Activated CD4-positive, alpha-beta T cell treated with anti-CD3 and anti-CD28 coated beads, Interleukin-2, amount 50 U/mL, for 48 hours (primary cell): ENCODE measurements around the gene AGAP1.
"Not testable (repeated sequence)": the region's sequence is repeated elsewhere in the genome, so short reads cannot be mapped to it uniquely, and the experiment has no call there.

Source experiments
- DNase-seq, 2 experiments: peaks; one replicate each; pipeline ENCODE4 v3.0.0-alpha.2; 2020

The AGAP1 gene

DNA sequence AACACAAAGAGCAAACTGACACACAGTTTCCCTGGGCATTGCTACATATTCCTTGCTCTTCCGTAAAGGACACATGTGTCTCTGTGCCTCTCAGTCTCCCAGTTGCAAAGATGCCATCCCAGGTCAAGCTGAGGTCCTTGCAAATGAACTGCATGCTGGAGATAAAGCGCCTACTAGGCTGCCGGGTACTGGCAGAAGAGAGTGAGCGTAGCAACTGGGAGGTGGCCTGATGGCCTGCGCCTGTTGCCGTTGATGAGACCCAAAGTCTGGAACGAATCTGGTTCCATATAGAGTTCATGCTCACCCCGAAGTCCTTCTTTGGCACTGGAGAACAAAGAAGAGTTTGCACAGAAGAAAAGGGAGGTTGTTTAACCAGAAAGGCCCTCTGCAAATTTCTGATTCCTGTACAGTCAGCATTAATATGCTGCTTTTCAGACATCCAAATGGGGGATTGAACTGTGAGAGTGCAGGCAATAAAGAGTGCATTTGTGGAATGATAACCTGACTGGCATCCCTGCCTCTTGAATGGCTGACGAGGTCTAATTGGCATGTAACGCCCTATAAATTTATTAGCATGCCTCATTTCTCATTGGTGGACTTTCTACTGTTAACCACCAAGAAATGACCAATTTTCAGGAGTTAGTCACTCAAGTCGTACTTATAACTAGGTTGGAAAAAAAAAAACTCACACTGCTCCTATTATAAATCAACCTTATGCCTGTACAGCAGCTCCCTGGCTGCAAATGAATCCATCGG is 595.6 kb downstream of the AGAP1 start:
- DNase-seq = no peak

DNA sequence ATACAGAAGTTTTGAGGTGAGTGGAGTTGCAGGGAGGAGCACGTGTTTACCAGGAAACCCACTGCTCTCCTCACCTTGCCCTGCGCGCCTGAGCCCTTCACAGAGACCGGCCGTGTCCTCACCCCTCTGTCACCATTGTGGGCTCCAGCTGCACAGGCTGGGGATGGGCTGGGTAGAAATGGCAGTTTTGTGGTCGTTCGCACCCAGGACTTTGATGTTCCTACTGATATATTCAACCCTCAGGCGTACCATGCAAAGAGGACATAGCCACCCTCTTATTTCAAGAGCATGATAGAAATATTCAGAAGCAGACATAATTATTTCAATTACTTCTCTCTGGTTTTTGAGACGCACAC is 596.2 kb downstream of the AGAP1 start:
- DNase-seq = no peak

DNA sequence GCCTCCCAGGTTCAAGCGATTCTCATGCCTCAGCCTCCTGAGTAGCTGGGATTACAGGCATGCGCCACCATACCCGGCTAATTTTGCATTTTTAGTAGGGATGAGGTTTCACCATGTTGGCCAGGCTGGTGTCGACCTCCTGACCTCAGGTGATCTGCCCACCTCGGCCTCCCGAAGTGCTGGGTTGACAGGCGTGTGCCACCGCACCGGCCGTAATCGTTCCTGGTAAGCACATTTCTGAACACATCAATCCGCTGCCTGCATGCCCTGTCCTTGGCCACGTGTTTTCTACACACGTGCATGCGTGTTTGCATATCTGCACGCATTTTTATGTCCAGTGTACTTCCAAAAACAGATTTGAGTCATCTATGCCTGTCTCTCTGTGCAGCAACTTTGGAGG is 597.0 kb downstream of the AGAP1 start:
- DNase-seq = not testable (repeated sequence)

DNA sequence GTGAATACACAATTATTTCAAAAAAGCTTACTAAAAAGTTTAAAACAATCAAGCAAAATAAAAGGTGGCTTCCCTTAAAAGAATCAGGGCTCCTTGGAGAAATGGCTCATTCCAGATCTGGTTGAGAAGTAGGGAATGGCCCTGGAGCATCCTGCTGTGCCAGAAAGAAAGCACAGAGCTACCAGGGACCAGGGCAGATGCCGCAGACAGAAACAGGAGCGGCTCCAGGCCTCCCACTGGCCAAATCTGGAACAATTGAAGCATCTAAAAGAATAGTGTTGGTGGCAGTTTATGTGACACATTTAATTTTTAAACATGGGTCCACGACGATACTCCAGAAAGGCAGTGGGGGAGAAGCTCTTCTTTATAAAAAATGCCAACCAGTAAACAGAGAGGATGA is 598.9 kb downstream of the AGAP1 start:
- no peak for DNase-seq

DNA sequence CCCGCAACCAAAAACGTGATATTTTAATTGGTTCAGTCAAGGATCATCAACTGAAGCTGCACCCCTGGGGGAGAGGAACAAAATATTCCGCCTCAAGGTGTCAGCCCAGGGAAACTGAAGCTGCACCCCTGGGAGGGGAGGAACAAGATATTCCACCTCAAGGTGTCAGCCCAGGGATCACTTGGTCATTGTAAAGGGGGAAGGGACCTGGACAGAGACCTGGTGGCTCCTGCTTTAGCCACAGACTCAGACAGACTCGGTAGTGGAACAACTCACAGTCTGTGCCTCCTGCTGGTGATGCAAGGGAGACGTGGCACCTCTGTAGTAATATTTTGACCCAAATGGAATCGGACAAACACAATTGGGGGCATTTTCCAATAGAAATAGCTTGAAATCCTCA is 599.3 kb downstream of the AGAP1 start:
- DNase-seq = no peak

DNA sequence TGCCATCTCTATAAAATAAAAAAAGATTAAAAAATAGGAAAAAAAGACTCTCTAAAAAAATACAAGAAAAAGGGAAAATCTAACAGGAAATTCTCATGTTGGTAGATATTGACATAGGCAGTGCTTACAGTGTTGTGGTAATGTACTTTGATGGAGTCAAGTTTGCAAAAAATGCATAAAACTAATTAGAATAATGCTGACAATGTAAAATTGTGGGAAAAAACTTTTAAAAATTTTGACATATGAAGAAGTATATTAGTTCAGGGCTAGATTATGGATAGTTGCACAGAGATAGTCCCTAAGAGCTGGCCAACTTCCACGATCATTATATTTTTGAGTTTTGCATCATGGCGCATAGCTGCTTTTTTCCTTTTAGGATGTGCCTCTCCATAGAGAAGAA is 601.7 kb downstream of the AGAP1 start:
- DNase-seq = no peak

DNA sequence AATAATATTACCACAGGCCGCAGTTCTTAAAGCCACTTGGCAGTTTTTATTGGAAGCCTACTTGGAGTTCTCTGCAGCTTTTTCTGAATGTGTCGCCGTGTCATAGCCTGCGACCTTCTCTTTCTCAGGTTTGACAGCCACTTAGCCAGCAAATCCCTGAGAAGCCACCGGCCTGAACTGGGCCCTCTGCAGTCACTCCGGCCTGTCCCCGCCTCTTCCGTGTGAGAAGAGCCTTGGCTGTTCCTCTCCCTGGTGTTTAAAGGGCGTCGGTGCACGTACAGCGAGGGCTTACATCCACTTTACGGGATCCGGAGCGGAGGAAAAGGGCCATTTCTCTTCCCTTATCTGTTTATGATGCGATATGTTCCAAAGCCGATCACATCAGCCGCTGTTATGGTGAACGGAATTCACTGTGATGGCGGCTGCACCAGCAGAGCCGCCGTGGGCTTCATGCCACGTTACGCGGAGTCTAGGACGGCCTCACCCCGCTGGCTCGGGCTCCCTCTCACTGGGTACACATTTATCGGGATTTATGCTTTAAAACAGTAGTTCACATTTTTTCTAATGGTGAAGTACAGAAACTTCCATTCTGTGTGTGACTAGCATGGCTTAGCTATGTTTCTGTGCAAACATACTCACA is 607.6 kb downstream of the AGAP1 start:
- DNase-seq = no peak

DNA sequence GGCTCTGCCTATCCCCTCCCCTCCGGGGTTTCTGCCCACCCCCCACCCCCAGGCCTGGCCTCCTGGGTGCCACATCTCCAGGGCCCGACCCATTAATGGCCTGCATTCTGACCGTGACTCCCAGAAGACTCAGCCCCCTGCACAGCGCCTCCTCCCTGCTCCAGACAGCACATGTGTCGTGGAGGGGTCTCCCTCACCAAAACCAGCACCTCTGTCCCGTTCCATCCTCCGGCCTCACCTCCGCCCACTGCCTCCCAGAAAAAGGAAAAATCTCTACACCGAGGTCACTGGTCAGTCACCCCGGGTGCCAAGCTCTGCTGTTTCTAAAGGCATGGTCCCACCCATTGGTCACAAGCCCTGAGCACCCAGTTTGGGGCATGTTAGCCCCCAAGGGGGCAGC is 609.1 kb downstream of the AGAP1 start:
- no peak for DNase-seq

DNA sequence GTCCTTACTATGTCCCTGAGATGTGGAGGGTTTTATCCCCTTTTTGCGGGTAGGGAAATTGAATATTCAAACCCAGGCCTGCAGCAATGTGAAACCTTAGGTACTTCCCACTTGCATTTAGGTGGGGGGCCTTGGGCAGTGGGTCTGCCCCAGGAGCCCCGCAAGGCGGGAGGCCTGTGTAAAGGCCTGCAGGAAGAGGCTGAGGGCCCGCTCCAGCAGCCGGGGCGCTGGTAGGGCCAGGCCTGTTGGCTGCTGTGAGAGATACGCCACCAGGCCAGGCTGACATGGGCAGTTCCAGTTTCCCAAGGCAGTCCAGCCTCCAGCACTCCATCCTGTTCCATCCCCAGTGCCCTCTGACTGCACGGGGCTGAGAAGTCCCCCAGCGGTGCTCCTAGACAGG is 610.1 kb downstream of the AGAP1 start:
- DNase-seq = no peak

DNA sequence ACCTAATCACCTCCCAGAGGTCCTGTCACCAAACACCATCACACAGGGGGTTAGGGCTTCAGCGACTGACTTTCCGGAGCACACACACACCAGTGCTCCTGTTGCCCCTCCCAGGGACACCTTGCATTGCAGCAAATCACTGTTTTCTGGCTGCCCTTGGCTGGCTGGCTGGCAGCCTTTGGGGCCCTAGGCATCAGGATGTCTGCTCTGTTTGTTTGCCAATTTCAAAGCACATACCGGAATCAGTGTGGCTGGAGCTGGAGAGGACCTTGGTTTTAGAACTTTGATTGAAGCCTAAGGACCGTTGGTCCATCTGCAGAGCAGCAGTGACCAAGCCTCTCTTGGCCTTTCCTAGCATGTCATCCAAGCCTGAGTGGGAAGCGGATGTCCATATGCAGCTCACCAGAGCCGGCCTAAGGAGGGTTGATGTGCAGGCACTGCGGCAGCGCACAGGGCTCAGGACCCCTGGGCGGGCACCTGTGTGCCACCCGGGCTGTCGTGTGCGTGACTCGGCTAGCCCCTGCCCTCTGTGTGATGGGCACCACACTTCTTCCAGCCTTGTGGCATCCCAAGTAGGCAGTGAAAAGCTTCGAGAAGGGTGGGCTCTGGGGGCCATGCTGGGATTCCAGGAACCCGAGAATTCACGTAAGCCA is 612.2 kb downstream of the AGAP1 start:
- no peak for DNase-seq

DNA sequence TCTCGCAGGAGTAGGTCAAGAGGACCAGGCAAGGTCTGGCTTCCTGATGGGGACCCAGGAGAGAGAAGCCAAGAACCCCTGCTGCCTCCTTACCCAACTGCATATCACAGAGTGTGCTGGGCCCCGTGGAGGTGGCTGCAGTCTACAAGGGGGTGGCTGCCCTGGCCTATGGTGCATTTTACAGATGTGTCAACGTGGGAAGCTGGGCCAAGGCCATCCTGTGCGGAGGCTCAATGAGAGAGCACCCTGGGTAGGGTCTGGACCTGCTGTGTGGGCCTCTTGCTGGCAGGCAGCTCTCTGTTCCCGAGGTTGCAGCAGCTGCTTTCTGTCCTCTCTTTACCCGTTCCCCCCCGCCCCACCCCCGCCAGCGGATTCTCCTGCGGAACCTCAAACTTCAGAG is 612.9 kb downstream of the AGAP1 start:
- no peak for DNase-seq

DNA sequence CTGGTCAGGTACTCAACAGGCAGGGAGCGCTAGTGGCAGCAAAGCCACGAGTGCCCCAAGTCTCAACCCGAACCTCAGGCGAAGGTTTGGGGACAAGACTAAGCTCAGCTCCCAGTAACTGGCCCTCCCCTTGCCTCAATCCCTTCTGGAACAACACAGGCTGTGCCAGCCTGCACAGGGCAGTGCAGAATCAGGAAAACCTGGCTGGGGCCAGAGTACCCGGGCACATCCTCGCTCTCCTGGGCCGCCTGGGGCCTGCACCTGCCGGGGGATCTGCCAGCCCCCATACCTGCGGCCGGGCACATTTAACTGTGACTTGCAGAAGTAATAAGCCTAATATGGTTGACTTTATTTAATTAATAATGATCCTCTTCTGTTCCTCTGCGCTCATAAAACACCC is 613.7 kb downstream of the AGAP1 start:
- no peak for DNase-seq

DNA sequence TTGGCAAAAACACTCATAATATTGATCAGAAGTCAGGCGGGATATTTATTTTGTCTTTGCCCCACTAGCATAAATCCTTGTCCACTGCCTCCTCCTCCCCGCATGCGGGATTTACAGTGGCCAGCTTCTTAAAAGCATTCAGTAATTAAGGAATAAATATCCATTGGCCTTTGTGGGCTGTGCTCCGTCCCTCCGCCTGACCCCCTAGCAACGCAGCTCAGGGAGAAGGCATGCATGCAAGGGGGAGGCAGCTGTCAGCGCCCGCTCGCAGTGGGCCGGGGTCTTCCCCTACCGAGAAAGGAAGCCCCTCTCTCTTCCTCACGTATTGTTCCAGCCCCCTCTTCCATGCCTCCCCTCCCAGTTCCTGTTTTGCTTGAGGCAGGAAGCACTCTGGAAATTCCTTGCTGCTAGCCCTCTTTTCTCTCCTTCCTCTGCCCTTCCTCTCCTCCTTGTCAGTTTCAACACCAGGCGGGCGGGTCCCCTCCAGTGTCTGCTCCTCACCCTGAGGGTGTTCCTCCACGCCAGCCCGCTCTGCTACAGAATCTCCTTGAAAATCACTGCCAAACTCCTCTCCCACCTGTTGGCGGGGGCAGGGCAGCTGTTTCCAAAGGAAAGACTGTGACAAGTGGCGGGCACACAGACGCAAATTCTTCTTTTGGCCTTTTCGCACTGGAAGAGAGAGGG is 614.2 kb downstream of the AGAP1 start:
- DNase-seq = no peak

DNA sequence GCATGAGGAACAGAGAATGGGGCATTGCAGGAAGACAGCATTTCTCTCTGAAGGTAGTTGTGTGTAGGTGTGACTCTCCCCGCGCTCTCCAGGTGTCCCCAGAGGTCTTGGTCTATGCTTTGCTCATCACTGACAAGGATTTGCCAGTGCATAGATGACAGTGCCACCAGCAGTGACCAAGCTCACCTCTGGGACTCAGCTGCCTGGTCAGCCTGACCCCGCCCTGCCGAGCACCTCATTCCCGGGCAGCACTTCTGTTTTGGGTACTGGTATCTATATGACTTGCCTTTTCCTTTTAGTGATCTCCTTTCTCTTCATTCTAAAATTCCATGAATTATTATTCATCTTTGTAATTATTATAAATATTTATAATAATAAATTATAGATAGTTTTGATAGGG is 615.2 kb downstream of the AGAP1 start:
- DNase-seq = no peak

DNA sequence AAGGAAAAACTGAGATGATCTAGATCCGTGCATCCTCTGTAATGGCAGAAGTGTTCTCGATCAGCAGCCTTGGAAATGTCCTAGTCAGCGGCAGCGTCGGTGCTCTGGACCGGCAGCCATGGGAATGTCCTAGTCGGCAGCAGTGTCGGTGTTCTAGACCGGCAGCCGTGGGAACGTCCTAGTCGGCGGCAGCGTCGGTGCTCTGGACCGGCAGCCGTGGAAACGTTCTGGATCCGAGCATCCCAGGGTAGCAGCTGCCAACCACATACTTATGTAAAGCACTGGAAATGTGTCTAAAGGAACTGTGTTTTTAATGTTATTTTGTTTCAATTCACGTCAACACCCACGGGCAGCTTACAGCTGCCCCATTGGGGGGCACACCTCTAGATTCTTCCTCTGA is 615.6 kb downstream of the AGAP1 start:
- no peak for DNase-seq

DNA sequence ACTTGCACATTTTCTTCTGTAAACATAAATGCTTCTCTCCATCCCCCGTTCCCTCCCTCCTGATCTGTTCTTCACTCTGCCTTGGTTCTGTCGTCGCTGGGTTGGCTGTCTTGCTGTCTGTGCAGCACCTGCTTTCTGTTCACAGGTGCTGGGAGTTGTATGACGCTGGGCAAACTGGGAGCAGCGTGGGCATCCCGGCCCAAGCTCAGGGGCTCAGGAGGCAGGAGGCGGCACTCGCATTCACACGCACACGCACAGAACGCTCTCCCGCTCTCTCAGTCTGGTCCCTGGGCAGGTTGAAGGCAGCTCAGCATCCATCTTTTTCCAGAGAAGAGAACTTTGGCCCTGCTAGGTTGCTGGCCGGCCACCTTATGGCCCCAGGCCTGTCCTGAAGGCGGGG is 618.6 kb downstream of the AGAP1 start:
- DNase-seq = no peak

DNA sequence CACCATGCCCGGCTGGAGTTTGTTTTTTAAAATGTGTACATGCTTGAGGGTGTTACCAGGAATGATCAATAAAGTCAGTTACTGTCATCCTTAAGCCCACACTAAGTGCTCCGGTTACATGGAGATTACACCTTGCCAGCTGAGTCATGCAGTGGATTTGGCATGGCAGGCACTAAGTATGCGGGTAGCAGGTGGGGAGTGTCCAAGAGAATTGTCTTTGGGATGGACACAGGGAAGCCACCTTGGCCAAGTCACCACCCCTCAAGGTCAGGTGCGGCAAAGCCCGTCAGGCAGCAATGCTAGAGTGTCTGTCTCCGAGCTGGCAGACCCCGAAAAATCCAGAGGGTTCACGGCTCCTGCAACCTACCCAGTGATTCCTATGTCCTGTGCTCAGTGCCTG is 619.6 kb downstream of the AGAP1 start:
- no peak for DNase-seq

DNA sequence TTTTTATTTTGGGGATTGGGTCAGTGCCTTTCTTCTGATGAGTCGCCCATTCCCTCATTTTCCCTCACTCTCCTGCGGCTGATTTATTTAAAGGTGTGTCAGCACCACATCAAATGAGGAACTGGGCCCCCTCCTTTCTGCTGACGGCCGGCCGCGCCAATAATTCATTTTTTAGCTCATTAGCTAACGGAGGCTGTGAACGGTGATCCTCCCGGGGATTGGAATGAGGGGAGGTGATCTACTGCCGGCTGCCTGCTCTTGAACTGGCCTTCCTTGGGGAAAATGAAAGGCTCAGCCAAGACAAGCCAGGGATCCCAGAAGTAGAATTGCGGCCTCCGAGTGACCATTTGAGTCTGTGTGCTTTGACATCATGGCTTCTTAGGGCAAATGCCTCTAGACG is 620.1 kb downstream of the AGAP1 start:
- DNase-seq = no peak

DNA sequence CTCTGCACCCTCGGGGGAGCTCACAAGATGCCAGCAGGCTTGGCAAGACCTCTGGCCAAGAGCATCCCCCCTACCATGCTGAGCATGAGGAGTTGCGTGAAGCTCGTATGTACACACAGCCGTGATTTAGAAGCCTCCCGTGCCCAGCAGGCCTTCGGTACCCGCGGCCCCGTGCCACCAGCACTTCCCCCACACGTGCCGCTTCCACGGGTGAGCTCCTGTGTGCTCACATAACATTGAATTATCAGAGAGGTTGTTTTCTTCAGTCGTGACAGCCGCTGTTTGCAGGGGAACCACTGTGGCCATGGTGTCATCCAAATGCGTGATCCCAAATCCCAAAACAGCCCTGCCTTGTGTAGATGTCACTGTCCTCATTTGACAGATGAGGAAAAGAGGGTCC is 621.1 kb downstream of the AGAP1 start:
- no peak for DNase-seq

DNA sequence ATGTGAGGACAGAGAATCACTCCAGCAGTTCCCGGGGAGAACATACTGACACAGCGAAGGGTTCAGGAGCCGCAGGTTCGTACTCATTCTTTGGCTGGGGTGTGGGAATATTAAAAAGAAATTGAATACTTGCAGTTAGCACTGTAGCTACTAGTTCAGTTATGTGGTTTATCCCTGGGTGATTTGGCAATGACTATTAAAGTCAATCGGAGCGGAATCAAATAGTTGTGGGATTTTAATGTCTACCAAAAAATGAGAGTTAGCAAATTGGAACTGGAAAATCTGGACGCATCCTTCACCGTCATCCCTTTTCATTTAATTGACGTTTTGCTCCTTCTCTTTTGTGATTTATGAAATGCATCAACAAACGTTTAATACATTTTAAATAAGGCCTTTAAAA is 623.6 kb downstream of the AGAP1 start:
- no peak for DNase-seq

DNA sequence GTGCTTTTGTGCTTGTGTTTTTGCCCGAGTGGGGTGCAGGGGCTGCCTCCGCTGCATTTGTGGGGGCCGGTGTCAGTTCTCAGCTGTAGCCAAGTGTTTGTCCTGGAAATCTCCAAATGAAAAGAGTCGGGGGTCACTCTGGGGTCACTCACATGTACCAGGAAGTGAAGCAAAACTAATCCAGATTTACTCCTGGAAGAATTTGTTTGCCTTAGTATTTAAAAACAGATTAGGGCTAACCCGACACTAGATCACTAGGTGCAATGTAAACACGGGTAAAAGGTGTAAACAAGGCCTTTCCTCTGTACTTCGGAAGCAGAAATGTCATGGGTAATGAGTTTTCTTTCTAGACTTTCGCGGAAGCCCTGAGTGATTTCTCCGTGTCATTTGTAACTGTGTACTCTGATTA is 624.0 kb downstream of the AGAP1 start:
- DNase-seq = no peak

DNA sequence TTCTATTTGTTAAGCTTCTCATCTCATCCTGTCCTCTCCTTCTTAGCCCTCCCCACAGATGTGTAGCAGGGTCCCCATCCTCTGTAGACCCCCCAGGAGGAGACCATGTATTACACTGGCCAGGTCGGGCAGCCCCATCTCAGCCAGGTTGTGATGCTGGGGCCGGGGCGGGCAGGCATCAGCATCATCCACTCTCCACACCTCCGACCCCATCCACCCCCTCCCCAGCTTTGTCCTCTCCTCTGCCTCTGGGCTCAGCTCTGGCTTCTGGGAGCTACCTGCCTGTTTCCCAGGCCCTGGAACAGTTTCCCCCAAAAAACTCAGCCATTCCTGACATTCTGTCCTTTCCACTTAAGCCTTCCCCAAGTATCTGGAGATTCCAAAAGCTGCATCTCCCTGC is 625.2 kb downstream of the AGAP1 start:
- no peak for DNase-seq

DNA sequence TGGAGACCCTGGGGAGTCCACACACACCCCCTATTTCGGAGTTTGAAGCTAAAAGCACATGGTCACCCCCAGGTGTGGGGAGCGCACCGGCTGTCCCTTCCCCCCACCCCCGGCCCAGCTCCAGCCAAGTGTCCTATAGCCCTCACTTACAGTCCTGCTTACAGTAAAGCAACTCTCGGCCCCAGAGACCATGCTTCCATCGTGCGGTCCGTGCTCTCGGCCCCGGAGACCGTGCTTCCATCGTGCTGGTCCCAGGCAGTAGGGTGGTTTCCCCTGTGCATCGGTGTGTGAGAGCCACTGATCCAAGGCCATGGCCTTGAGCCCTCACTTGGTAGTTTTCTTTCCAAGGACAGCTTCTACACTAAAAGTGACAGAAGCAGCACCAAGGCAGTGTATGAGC is 625.6 kb downstream of the AGAP1 start:
- DNase-seq = no peak

DNA sequence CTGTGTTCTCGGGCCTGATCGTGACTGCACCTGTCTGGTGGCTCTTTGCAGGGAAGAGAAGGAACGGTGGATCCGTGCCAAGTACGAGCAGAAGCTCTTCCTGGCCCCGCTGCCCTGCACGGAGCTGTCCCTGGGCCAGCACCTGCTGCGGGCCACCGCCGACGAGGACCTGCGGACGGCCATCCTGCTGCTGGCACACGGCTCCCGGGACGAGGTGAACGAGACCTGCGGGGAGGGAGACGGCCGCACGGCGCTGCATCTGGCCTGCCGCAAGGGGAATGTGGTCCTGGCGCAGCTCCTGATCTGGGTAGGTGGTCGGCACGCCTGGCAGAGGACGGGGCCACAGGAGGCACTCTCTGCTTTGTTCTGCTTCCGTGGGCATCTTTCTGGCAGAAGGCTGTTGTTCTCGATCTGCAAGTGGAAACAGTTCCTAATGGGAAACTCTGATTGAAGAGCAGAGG is 626.3 kb downstream of the AGAP1 start:
- no peak for DNase-seq
